CD14-positive monocyte (primary cell): ENCODE data around the gene RBL2. TPM values are rescaled to one million over a fixed set of nuclear protein-coding genes. Genes with fewer than 3 reads are reported as not detected.

Experiments used
- DNase-seq, 3 donors: peaks; one replicate each; pipeline ENCODE4 v3.0.0-alpha.2; 2011 to 2022
- H2AFZ ChIP-seq: 2 replicates; pipeline ENCODE4 v1.6.0; 2012; ENCODE audit warnings: mild to moderate bottlenecking, low read depth, low read length, inconsistent platforms; ENCODE audit not compliant: insufficient read depth, poor library complexity, severe bottlenecking
- H3K27ac ChIP-seq, 2 donors: 1 replicate in 1 of 2; 2 replicates in 1 of 2; pipeline ENCODE4 v1.5.1; 2012 to 2013; ENCODE audit warnings: low read length in 2 of 2, control low read depth in 1 of 2, inconsistent platforms in 1 of 2, low read depth in 1 of 2, mild to moderate bottlenecking in 1 of 2
- H3K27me3 ChIP-seq, 2 donors: one replicate each; pipeline versions ENCODE4 v1.6.0 to v1.6.1; 2011 to 2013; ENCODE audit warnings: low read length in 2 of 2; ENCODE audit not compliant: control insufficient read depth in 2 of 2, insufficient read depth in 2 of 2
- H3K36me3 ChIP-seq, 2 donors: replicated peaks in 1 of 2; 1 replicate in 1 of 2; 2 replicates in 1 of 2; pipeline versions ENCODE4 v1.5.1 to v1.6.1; 2012 to 2013; ENCODE audit warnings: low read length in 2 of 2, control low read depth in 1 of 2, inconsistent platforms in 1 of 2, mild to moderate bottlenecking in 1 of 2; ENCODE audit not compliant: insufficient read depth in 2 of 2, control insufficient read depth in 1 of 2
- H3K4me1 ChIP-seq, 2 donors: 1 replicate in 1 of 2; 2 replicates in 1 of 2; pipeline versions ENCODE4 v1.5.1 to v1.6.1; 2012 to 2013; ENCODE audit warnings: low read length in 2 of 2, control low read depth in 1 of 2, inconsistent platforms in 1 of 2, mild to moderate bottlenecking in 1 of 2, moderate library complexity in 1 of 2; ENCODE audit not compliant: insufficient read depth in 2 of 2, control insufficient read depth in 1 of 2
- H3K4me2 ChIP-seq: replicated peaks from 2 replicates; pipeline ENCODE3; 2012; ENCODE audit warnings: low read length, moderate library complexity, mild to moderate bottlenecking; ENCODE audit not compliant: poor library complexity, severe bottlenecking; ENCODE audit errors: extremely low read depth
- H3K4me3 ChIP-seq, 3 experiments: fragments of 200-600 bp in 1 of 3; sonication (generic) in 1 of 3; replicated peaks in 1 of 3; 1 replicate in 2 of 3; 2 replicates in 1 of 3; pipeline ENCODE4 v1.5.1; 2011 to 2013; ENCODE audit warnings: low read length in 3 of 3, mild to moderate bottlenecking in 3 of 3, control low read depth in 2 of 3, low read depth in 2 of 3, inconsistent platforms in 1 of 3, moderate library complexity in 1 of 3
- H3K79me2 ChIP-seq: 2 replicates; pipeline ENCODE4 v1.6.0; 2012; ENCODE audit warnings: mild to moderate bottlenecking, control low read depth, inconsistent platforms, low read length, moderate library complexity; ENCODE audit not compliant: insufficient read depth
- H3K9ac ChIP-seq: 2 replicates; pipeline ENCODE4 v1.6.0; 2017; ENCODE audit warnings: low read length, mild to moderate bottlenecking; ENCODE audit not compliant: insufficient read depth, poor library complexity, severe bottlenecking
- H3K9me3 ChIP-seq, 2 donors: replicated peaks in 1 of 2; 1 replicate in 1 of 2; 2 replicates in 1 of 2; pipeline versions ENCODE4 v1.5.1 to v1.6.1; 2012 to 2013; ENCODE audit warnings: low read length in 2 of 2, control low read depth in 1 of 2; ENCODE audit not compliant: control insufficient read depth in 1 of 2, insufficient read depth in 1 of 2
- H4K20me1 ChIP-seq: 2 replicates; pipeline ENCODE4 v1.6.0; 2012; ENCODE audit warnings: mild to moderate bottlenecking, low read length, control low read depth, moderate library complexity; ENCODE audit not compliant: insufficient read depth
- H3K27ac Mint-ChIP-seq, 7 donors: one replicate each; pipeline ENCODE4 v1.8.0; 2020; ENCODE audit warnings: mild to moderate bottlenecking in 7 of 7, mixed read lengths in 7 of 7, moderate library complexity in 6 of 7, inconsistent platforms in 2 of 7
- H3K27me3 Mint-ChIP-seq, 3 donors: one replicate each; pipeline ENCODE4 v1.8.0; 2021 to 2022; ENCODE audit warnings: low read depth in 3 of 3, mild to moderate bottlenecking in 3 of 3, mixed read lengths in 3 of 3, moderate library complexity in 3 of 3, inconsistent platforms in 1 of 3
- H3K36me3 Mint-ChIP-seq, 2 donors: one replicate each; pipeline ENCODE4 v1.8.0; 2020; ENCODE audit warnings: mixed read lengths in 2 of 2, inconsistent platforms in 1 of 2, mild to moderate bottlenecking in 1 of 2
- H3K4me1 Mint-ChIP-seq: one replicate; pipeline ENCODE4 v1.8.0; 2020; ENCODE audit warnings: mild to moderate bottlenecking, mixed read lengths
- H3K4me3 Mint-ChIP-seq, 2 donors: one replicate each; pipeline ENCODE4 v1.8.0; 2020; ENCODE audit warnings: mild to moderate bottlenecking in 2 of 2, mixed read lengths in 2 of 2, moderate library complexity in 1 of 2
- H3K9me3 Mint-ChIP-seq, 7 donors: one replicate each; pipeline ENCODE4 v1.8.0; 2020 to 2022; ENCODE audit warnings: mixed read lengths in 7 of 7, mild to moderate bottlenecking in 6 of 7, moderate library complexity in 6 of 7, inconsistent platforms in 2 of 7
- CTCF ChIP-seq: fragments of 200-600 bp; IDR thresholded peaks from one replicate; pipeline ENCODE4 v1.8.0; 2022; ENCODE audit warnings: antibody characterized with exemption, mild to moderate bottlenecking
- WGBS: methylation state at CpG from one replicate; pipeline ENCODE4 v1.1.5; 2013; ENCODE audit warnings: missing lambda C conversion rate; ENCODE audit not compliant: insufficient coverage; 5-methylcytosine and 5-hydroxymethylcytosine counted together
- intact Hi-C, 2 donors: fragments of 100-400 bp; cut with micrococcal nuclease; formaldehyde crosslinking; loops; one replicate each; pipeline versions ENCODE4 v1.15.0 to v1.15.1; 2023
- polyA plus RNA-seq, 3 donors: library from polyadenylated mRNA; depleted of rRNA in 1 of 3; unstranded in 2 of 3; stranded (reverse) in 1 of 3; fragments of 300-500 nt in 2 of 3; fragments of >200 nt in 1 of 3; fragmentation: Illumina TruSeq in 2 of 3; gene quantifications; 1 replicate in 2 of 3; 2 replicates in 1 of 3; pipeline ENCODE4 v1.2.3, GENCODE V29; 2012 to 2021

RBL2 gene
- polyA plus RNA-seq, 3 donors = 54.3 to 104 (median 77.7) TPM

GRCh38 chr16:53504665-53505064, 70.4 kb downstream of the RBL2 start:
- Histone ChIP-seq H3K4me1 (peaks cover 27 to 31% of the 10 kb centered on the region in 2 donors), H3K27ac (no peak overlapping the region), H4K20me1 (no peaks in the 10 kb centered on the region), H3K79me2 (peaks cover 12% of the 10 kb centered on the region), H3K36me3 (peaks cover 0 to 5% of the 10 kb centered on the region in 2 donors), H3K4me2 (peak overlapping the region; percentile 91), H3K9me3 (no peaks in the 10 kb centered on the region), H3K9ac (no peak overlapping the region), H3K4me3 (no peak overlapping the region), H2AFZ (peak overlapping the region; percentile 93), H3K27me3 (peaks cover 0 to 3% of the 10 kb centered on the region in 2 donors)
- DNase-seq = peak in 1 of 3 donors; percentile 27
- peak overlapping the region in 2 of 7 donors; percentile 15 to 56 for H3K27ac Mint-ChIP-seq
- WGBS = 99% methylated on average over 7 of the region's 7 CpGs
- peaks cover 5 to 7% of the 10 kb centered on the region in 2 donors for H3K36me3 Mint-ChIP-seq
- no peak for TF ChIP-seq CTCF
- peaks cover 5 to 13% (median 12%) of the 10 kb centered on the region in 3 donors for H3K27me3 Mint-ChIP-seq
- intact Hi-C loops = no loop called here
- peaks cover 26% of the 10 kb centered on the region for H3K4me1 Mint-ChIP-seq
- H3K4me3 Mint-ChIP-seq = no peak overlapping the region
- no peaks in the 10 kb centered on the region for H3K9me3 Mint-ChIP-seq

GRCh38 chr16:53506254-53506653, 72.0 kb downstream of the RBL2 start:
- Mint-ChIP-seq H3K4me3 (peak overlapping the region in 1 of 2 donors; percentile 14), H3K9me3 (no peaks in the 10 kb centered on the region), H3K27ac (no peak overlapping the region), H3K36me3 (peaks cover 0 to 2% of the 10 kb centered on the region in 2 donors), H3K27me3 (peaks cover 8 to 21% (median 18%) of the 10 kb centered on the region in 3 donors), H3K4me1 (peaks cover 28% of the 10 kb centered on the region)
- H3K27me3 ChIP-seq = peaks cover 0 to 3% of the 10 kb centered on the region in 2 donors
- DNase-seq = no peak
- no peaks in the 10 kb centered on the region for H3K9me3 ChIP-seq
- H3K4me3 ChIP-seq = no peak overlapping the region
- no peak overlapping the region for H3K4me2 ChIP-seq
- H2AFZ ChIP-seq = no peak overlapping the region
- no peaks in the 10 kb centered on the region for H3K36me3 ChIP-seq
- H4K20me1 ChIP-seq = no peaks in the 10 kb centered on the region
- H3K27ac ChIP-seq = no peak overlapping the region
- H3K9ac ChIP-seq = no peak overlapping the region
- intact Hi-C loops = no loop called here
- no CpG with 5 or more reads among the region's 3 CpGs for WGBS
- no peak for TF ChIP-seq CTCF
- peaks cover 12% of the 10 kb centered on the region for H3K79me2 ChIP-seq
- peaks cover 21 to 30% of the 10 kb centered on the region in 2 donors for H3K4me1 ChIP-seq
